SU-DHL-6 (cell line): ENCODE results near the gene AKR7A3.
"Not testable (repeated sequence)": the region's sequence is repeated elsewhere in the genome, so short reads cannot be mapped to it uniquely, and the experiment has no call there.

Source experiments
- H2AFZ ChIP-seq: fragments of 200-600 bp; sonication (generic); 2 replicates; pipeline ENCODE4 v1.6.1; 2014; ENCODE audit warnings: low read depth, mild to moderate bottlenecking, moderate library complexity, mixed read lengths, antibody characterized with exemption, low read length; ENCODE audit not compliant: severe bottlenecking
- H3F3A ChIP-seq: fragments of 200-600 bp; shearing (Covaris generic); 2 replicates; pipeline ENCODE4 v1.6.0; 2016; ENCODE audit warnings: antibody characterized with exemption, mild to moderate bottlenecking; ENCODE audit not compliant: insufficient read depth
- H3K27ac ChIP-seq: fragments of 200-600 bp; sonication (generic); 2 replicates; pipeline ENCODE4 v1.5.1; 2016; ENCODE audit warnings: low read depth, mild to moderate bottlenecking, low read length, moderate library complexity, mixed read lengths
- H3K27me3 ChIP-seq: fragments of 200-600 bp; sonication (generic), shearing (Covaris generic); 2 replicates; pipeline ENCODE4 v1.6.0; 2014; ENCODE audit warnings: mild to moderate bottlenecking, low read length
- H3K36me3 ChIP-seq: fragments of 200-600 bp; sonication (generic); 2 replicates; pipeline ENCODE4 v1.6.1; 2014; ENCODE audit warnings: mild to moderate bottlenecking, low read length, mixed read lengths
- H3K4me2 ChIP-seq: fragments of 300-600, 200-600 bp; shearing (Covaris generic), sonication (generic); 2 replicates; pipeline ENCODE4 v1.6.0; 2014; ENCODE audit warnings: low read length, low read depth, mild to moderate bottlenecking; ENCODE audit not compliant: poor library complexity, severe bottlenecking
- H3K4me3 ChIP-seq: fragments of 200-600 bp; sonication (generic); 2 replicates; pipeline ENCODE4 v1.5.1; 2014; ENCODE audit warnings: antibody characterized with exemption, low read length, mild to moderate bottlenecking, mixed read lengths; ENCODE audit not compliant: insufficient read depth, poor library complexity, severe bottlenecking
- H3K79me2 ChIP-seq: fragments of 200-600 bp; sonication (generic); 2 replicates; pipeline ENCODE4 v1.6.1; 2014; ENCODE audit warnings: mild to moderate bottlenecking, low read length, moderate library complexity; ENCODE audit not compliant: insufficient read depth
- H3K9ac ChIP-seq: fragments of 200-600 bp; sonication (generic); 2 replicates; pipeline ENCODE4 v1.7.0; 2014; ENCODE audit warnings: mild to moderate bottlenecking, low read length
- H3K9me2 ChIP-seq: fragments of 200-600 bp; sonication (generic); replicated peaks from 2 replicates; pipeline ENCODE4 v1.6.1; 2014; ENCODE audit warnings: low read length; ENCODE audit not compliant: insufficient read depth
- H3K9me3 ChIP-seq: fragments of 200-600 bp; sonication (generic); 2 replicates; pipeline ENCODE4 v1.6.1; 2014; ENCODE audit warnings: low read length, mixed read lengths; ENCODE audit not compliant: insufficient read depth
- H4K20me1 ChIP-seq: fragments of 200-600 bp; sonication (generic); 2 replicates; pipeline ENCODE4 v1.6.1; 2014; ENCODE audit warnings: low read depth, mild to moderate bottlenecking, antibody characterized with exemption, low read length, moderate library complexity, mixed read lengths
- CTCF ChIP-seq: fragments of 200-600 bp; sonication (generic); IDR thresholded peaks from one replicate; pipeline ENCODE4 v1.5.1; 2017; ENCODE audit warnings: antibody characterized with exemption, mild to moderate bottlenecking, low read length, moderate library complexity; ENCODE audit not compliant: insufficient read depth, poor library complexity, severe bottlenecking
- EZH2phosphoT487 ChIP-seq: fragments of 200-600 bp; sonication (generic), shearing (Covaris generic); conservative IDR thresholded peaks from 2 replicates; pipeline ENCODE4 v1.6.1; 2018; ENCODE audit warnings: mild to moderate bottlenecking, antibody characterized with exemption, low read length, moderate library complexity, mixed read lengths

AKR7A3 gene

GRCh38 chr1:19305880-19306279 is 17.3 kb upstream of the AKR7A3 start:
- H3K36me3 ChIP-seq, result no peaks in the 10 kb centered on the region
- no peaks in the 10 kb centered on the region for H4K20me1 ChIP-seq
- TF ChIP-seq CTCF, result no peak
- TF ChIP-seq EZH2phosphoT487, result no peak
- no peaks in the 10 kb centered on the region for H3K9me2 ChIP-seq
- H3K4me3 ChIP-seq, result no peak overlapping the region
- no peak overlapping the region for H2AFZ ChIP-seq
- H3K9ac ChIP-seq, result no peak overlapping the region
- H3K27ac ChIP-seq, result no peak overlapping the region
- no peaks in the 10 kb centered on the region for H3F3A ChIP-seq
- H3K79me2 ChIP-seq, result no peaks in the 10 kb centered on the region
- no peaks in the 10 kb centered on the region for H3K9me3 ChIP-seq
- H3K27me3 ChIP-seq, result no peaks in the 10 kb centered on the region
- H3K4me2 ChIP-seq, result no peak overlapping the region

- not testable (repeated sequence) for H3K27me3 ChIP-seq, H3K27ac ChIP-seq, H3K9me2 ChIP-seq, H3K9ac ChIP-seq, H3F3A ChIP-seq, H3K4me2 ChIP-seq, H3K4me3 ChIP-seq, H4K20me1 ChIP-seq, H3K36me3 ChIP-seq, H2AFZ ChIP-seq, H3K9me3 ChIP-seq, H3K79me2 ChIP-seq
These were observed 15.5 kb upstream of the AKR7A3 start for GRCh38 chr1:19304081-19304480.

- Histone ChIP-seq H3K9me3 (0 out of 2 replicates have a peak, but pooled peaks cover 6% of the 10 kb centered on the region), H3K27me3 (no peaks in the 10 kb centered on the region), H3K9me2 (no peaks in the 10 kb centered on the region), H4K20me1 (no peaks in the 10 kb centered on the region), H3K79me2 (no peaks in the 10 kb centered on the region), H3K36me3 (no peaks in the 10 kb centered on the region; the same call in 1 of the 2 replicates), H3K4me3 (no peak overlapping the region), H3F3A (no peaks in the 10 kb centered on the region), H3K4me2 (no peak overlapping the region), H3K27ac (no peak overlapping the region), H3K9ac (no peak overlapping the region), H2AFZ (no peak overlapping the region)
- TF ChIP-seq CTCF, result no peak
- TF ChIP-seq EZH2phosphoT487, result no peak
These were observed 11.6 kb upstream of the AKR7A3 start for GRCh38 chr1:19300211-19300610.

GRCh38 chr1:19294638-19295037 is 6.1 kb upstream of the AKR7A3 start:
- Histone ChIP-seq H3K27ac (no peak overlapping the region), H3K9ac (no peak overlapping the region), H4K20me1 (no peaks in the 10 kb centered on the region), H3K9me3 (peaks cover 16% of the 10 kb centered on the region), H3K4me2 (no peak overlapping the region), H3F3A (no peaks in the 10 kb centered on the region), H3K9me2 (no peaks in the 10 kb centered on the region), H3K4me3 (no peak overlapping the region), H3K27me3 (no peaks in the 10 kb centered on the region), H2AFZ (no peak overlapping the region), H3K36me3 (no peaks in the 10 kb centered on the region; the same call in 1 of the 2 replicates), H3K79me2 (no peaks in the 10 kb centered on the region)
- no peak for TF ChIP-seq CTCF
- no peak for TF ChIP-seq EZH2phosphoT487
